Body of pancreas (tissue), 4 donors: ENCODE measurements around the gene SYNE1. TPM values are rescaled to one million over a fixed set of nuclear protein-coding genes. Genes with fewer than 3 reads are reported as not detected.

Experiments used
- ATAC-seq: fragments of 150-250 bp; one replicate; pipeline ENCODE4 v1.9.1; 2016
- DNase-seq, 4 donors: peaks; one replicate each; pipeline ENCODE4 v3.0.0-alpha.2; 2019
- H3K27ac ChIP-seq, 4 donors: fragments of 200-600 bp; sonication (generic); 1 replicate in 3 of 4; 2 replicates in 1 of 4; pipeline versions ENCODE4 v1.5.1 to v1.6.1; 2016 to 2019; ENCODE audit warnings: mild to moderate bottlenecking in 1 of 4, mixed read lengths in 1 of 4, moderate library complexity in 1 of 4
- H3K27me3 ChIP-seq, 2 donors: fragments of 200-600 bp; sonication (generic); one replicate each; pipeline ENCODE4 v1.6.0; 2016; ENCODE audit warnings: mild to moderate bottlenecking in 1 of 2
- H3K36me3 ChIP-seq, 2 donors: fragments of 200-600 bp; sonication (generic); replicated peaks in 1 of 2; 2 replicates each; pipeline ENCODE4 v1.5.1; 2016; ENCODE audit warnings: low read depth in 2 of 2; ENCODE audit not compliant: insufficient read depth in 1 of 2
- H3K4me1 ChIP-seq: fragments of 200-600 bp; sonication (generic); one replicate; pipeline ENCODE4 v1.6.0; 2016
- H3K4me3 ChIP-seq, 2 donors: fragments of 200-600 bp; sonication (generic); 1 replicate in 1 of 2; 2 replicates in 1 of 2; pipeline ENCODE4 v1.5.1; 2016 to 2019
- H3K9me3 ChIP-seq, 3 donors: fragments of 200-600 bp; sonication (generic); 1 replicate in 2 of 3; 2 replicates in 1 of 3; pipeline ENCODE4 v1.5.1; 2016
- CTCF ChIP-seq, 7 experiments: fragments of 450-650 bp in 4 of 7; fragments of 200-600 bp in 3 of 7; sonication (generic) in 3 of 7; IDR thresholded peaks; one replicate each; pipeline ENCODE4 v1.5.1; 2016 to 2019; ENCODE audit warnings: antibody characterized with exemption in 7 of 7
- POLR2A ChIP-seq, 3 donors: fragments of 450-650 bp; IDR thresholded peaks; one replicate each; pipeline ENCODE4 v1.6.1; 2016; ENCODE audit warnings: antibody characterized with exemption in 3 of 3, mild to moderate bottlenecking in 2 of 3
- WGBS, 2 donors: methylation state at CpG; one replicate each; pipeline ENCODE4 v1.1.5; 2017; 5-methylcytosine and 5-hydroxymethylcytosine counted together
- intact Hi-C: fragments of 100-400 bp; cut with DNase I; formaldehyde crosslinking; loops from one replicate; pipeline ENCODE4 v1.15.1; 2023
- total RNA-seq, 2 donors: library from RNA; depleted of rRNA; stranded (reverse); fragments of >200 nt; gene quantifications; one replicate each; pipeline ENCODE4 v1.1.0, GENCODE V29; 2016

Gene SYNE1
- total RNA-seq, 2 donors from 2014 or later: 109 to 123 TPM

GRCh38 chr6:152305672-152306071 is 331.5 kb downstream of the SYNE1 start:
- ATAC-seq (no peak), DNase-seq (no peak)
- intact Hi-C loops: no loop called here
- Histone ChIP-seq H3K9me3 (no peaks in the 10 kb centered on the region), H3K4me3 (no peak overlapping the region), H3K27ac (no peak overlapping the region), H3K4me1 (peaks cover 19% of the 10 kb centered on the region), H3K36me3 (peaks cover 0 to 27% of the 10 kb centered on the region in 2 donors), H3K27me3 (no peaks in the 10 kb centered on the region)
- no peak for TF ChIP-seq POLR2A (IDR thresholded peaks at IDR 0.05)
- TF ChIP-seq CTCF (IDR thresholded peaks at IDR 0.05): no peak
- 32 to 33% methylated on average over 1 of the region's 1 CpG for WGBS, 2 donors

DNA sequence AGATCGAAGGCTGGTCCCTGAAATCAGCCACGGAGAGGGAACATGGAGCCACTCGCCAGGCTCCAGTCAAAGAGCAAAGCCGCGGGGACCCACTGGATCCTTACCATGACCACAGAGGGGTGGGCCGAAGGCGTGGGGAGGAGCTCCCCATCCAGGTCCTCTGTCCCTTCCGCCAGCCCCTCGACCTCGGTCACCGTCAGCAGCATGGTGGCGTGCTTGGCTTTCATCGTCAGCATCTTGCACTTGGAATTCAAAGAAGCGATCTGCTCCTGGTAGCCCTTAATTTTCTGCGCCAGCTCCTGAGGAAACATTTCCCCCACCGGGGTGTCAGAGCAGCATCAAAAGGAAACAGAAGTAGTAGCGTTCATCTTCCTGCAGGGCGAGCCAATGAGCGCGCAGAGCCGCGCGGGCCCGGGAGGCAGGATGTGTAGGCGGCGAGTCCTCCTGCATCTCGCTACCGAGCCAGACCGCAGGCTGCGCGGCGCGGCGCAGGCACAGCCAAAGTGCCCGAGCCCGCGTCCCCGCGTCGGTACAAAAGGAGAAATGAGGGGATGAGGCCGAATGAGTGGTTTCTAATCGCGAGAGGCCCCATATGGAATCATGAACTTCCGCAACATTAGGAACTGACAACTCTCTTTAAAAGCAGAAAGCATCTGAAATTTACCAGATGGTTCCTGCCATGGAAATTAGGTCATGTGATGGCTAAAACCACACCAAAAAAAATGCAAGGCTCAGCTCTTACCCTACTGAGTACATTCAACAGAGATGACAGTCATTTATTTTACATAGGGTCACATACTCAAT is 335.2 kb downstream of the SYNE1 start:
- no peaks in the 10 kb centered on the region for H3K27me3 ChIP-seq
- peak overlapping the region; percentile 33 to 83 (median 74) for H3K27ac ChIP-seq
- peak; percentile 75 to 84 (median 80) for DNase-seq
- TF ChIP-seq POLR2A (IDR thresholded peaks at IDR 0.05) (peak; percentile 19 to 67 (median 67)), CTCF (IDR thresholded peaks at IDR 0.05) (peak; percentile 7 to 62 (median 53))
- intact Hi-C loops: no loop called here
- 6 to 7% methylated on average over 16 to 44 of the region's 44 CpGs for WGBS, 2 donors
- no peaks in the 10 kb centered on the region for H3K9me3 ChIP-seq
- H3K4me1 ChIP-seq: peaks cover 26% of the 10 kb centered on the region
- peak overlapping the region; percentile 13 to 36 for H3K4me3 ChIP-seq
- H3K36me3 ChIP-seq: peaks cover 0 to 6% of the 10 kb centered on the region in 2 donors
- ATAC-seq: peak; percentile 94

DNA sequence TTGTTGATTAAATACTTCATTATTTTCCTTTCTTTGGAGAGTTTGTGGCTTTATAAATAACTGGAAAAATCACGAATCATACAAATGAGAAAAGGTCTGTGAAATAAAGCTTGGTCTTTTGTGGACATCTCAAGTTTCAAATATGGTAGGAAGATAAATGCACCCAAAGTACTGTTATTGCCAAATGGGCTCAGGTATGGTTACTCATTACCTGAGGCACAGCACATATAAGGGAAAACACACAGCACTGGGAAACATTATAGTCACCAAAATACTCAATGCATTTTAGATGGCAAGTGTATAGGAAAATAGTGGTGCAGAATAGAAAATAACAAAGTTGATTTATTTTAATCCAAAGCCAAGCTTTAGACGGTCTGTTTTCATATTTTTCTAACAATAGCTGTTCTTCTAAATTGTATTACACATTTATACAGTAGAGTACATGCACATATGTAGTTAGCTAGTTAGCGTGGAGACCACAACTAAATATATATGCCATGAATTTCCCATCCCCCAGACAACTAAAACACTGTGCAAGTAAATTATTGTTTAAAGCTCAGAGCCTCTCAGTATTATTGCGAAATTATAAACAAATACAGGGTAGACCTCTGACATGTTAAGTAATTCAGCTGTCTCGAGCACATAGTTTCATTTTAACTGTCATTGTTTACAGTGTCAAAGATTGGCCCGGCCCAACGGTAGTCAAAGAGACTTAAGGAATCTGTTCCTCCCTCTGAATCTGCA is 336.0 kb downstream of the SYNE1 start:
- Histone ChIP-seq H3K27ac (peak overlapping the region; percentile 33 to 83 (median 74)), H3K4me3 (peak overlapping the region; percentile 13 to 36), H3K36me3 (peaks cover 0 to 6% of the 10 kb centered on the region in 2 donors), H3K27me3 (no peaks in the 10 kb centered on the region), H3K4me1 (peaks cover 26% of the 10 kb centered on the region), H3K9me3 (no peaks in the 10 kb centered on the region)
- 19% methylated on average over 7 of the region's 7 CpGs for WGBS, 2 donors
- ATAC-seq: peak; percentile 70
- DNase-seq: no peak
- TF ChIP-seq CTCF (IDR thresholded peaks at IDR 0.05) (no peak), POLR2A (IDR thresholded peaks at IDR 0.05) (no peak)
- intact Hi-C loops: no loop called here

- intact Hi-C loops: no loop called here
- Histone ChIP-seq H3K4me1 (peaks cover 26% of the 10 kb centered on the region), H3K27me3 (no peaks in the 10 kb centered on the region), H3K9me3 (no peaks in the 10 kb centered on the region), H3K4me3 (no peak overlapping the region), H3K27ac (peak overlapping the region in 1 of 4 donors; percentile 83), H3K36me3 (peaks cover 0 to 6% of the 10 kb centered on the region in 2 donors)
- TF ChIP-seq POLR2A (IDR thresholded peaks at IDR 0.05): no peak
- no peak for TF ChIP-seq CTCF (IDR thresholded peaks at IDR 0.05)
- no peak for DNase-seq
- no peak for ATAC-seq
- 64 to 68% methylated on average over 7 of the region's 7 CpGs for WGBS, 2 donors
Observed at GRCh38 chr6:152300517-152300916, 336.6 kb downstream of the SYNE1 start.
